GM19467 (cell line): Measurements from ENCODE around the gene SAE1.
A peak's percentile ranks its signal among the peaks of the same experiment; 100 is the strongest.
"Not testable (repeated sequence)": the region's sequence is repeated elsewhere in the genome, so short reads cannot be mapped to it uniquely, and the experiment has no call there.

ENCODE experiments used
- ATAC-seq: cut with Tn5 transposase; IDR thresholded peaks from one replicate; pipeline ENCODE4 v1.9.1; 2021; ENCODE audit warnings: mild to moderate bottlenecking, moderate library complexity; ENCODE audit not compliant: unreplicated experiment

The SAE1 gene

GRCh38 chr19:47130589-47131227 lies at the start of gene SAE1:
TSS of gene SAE1 (plus strand) at chr19:47130835. CDS start at chr19:47130931, 96 bp downstream.
- ATAC-seq, result peak; percentile 73

GRCh38 chr19:47081095-47081494 lies 49.5 kb upstream of the SAE1 start:
- no peak for ATAC-seq

DNA sequence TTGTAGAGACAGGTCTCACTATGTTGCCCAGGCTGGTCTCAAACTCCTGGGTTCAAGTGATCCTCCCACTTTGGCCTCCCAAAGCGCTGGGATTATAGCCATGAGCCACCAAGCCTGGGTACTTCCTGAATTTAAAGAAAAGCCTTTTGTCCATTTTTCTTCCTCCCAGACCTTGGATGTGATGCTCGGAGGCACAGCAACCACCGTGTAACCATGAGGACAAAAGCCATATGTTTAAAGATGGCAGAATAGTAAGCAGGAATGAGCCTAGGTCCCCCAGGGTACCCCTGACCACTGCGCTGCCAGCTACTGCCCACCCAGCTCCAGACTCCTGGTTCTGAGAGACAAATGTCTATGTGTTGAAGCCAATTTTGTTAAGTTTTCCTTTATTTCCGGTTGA lies 48.1 kb upstream of the SAE1 start:
- no peak for ATAC-seq

DNA sequence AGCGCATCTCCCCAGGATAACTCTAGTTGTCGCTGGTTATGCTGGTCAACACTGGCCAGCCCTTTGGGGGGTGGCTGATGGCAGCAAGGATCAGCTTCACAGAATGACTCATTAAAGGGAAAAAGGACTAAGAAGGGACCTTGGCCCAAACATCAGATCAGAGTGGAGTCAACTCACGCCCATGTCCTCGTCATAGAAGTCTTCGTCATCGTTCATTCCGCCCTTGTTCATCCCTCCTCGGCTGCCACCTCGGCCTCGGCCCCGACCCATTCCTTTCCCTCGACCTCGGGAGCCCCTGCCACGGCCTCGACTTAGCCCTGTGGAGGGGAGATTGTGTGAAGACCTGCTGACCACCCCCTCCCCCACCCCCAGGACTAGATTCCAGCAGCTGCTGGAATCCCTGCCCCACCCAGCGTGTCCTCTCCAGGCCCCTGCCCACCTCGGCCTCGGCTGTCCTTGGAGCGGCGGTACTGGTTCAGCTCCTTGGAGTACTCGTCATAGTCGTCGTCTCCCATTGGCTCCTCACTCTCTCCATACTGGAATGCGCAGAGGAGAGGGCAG lies 45.7 kb upstream of the SAE1 start:
- no peak for ATAC-seq

DNA sequence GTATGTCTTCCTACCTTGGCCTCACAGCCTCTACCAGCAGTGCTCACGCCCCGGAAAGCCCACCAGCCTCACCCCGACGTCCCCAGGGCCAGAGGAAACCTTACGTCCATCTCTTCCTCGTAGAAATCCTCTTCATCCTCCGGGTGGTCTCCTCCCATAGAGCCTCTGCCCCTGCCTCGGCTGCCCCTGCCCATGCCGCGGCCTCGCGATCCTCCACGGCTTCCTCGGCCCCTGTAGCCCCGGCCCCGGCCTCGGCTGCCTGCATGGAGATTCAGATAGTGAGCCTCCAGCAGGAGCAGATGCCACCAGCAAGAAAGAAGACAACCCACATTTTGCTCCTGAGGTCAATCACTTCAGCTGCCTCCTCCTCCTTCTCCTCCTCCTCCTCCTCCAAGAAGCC lies 44.4 kb upstream of the SAE1 start:
- ATAC-seq, result no peak

DNA sequence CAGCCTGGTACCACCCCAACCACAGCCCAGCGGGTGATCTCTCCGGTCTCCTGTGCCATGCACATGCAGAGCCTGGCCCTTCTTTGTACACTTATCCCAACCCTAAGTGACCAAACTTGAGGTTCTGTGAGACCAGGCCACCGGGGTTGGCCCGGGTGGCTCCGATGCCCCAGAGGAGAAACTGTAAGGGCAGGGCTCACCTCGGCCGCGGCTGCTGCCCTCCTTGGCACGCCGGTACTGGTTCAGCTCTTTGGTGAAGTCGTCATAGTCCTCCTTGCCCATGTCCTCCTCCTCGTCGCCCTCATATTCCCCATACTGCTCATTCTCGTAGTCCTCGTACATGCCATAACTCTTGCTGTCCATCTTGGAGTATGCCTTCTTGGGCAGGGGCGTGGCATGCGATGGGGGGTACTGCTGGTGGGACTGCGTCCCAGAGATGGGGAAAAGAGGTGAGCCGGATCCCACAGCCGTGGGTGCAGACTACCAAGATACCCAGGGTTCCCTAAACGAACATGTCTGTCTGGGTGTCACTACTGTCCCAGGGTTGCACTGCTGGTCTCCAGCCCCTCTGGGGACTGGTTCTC lies 40.8 kb upstream of the SAE1 start:
- ATAC-seq, result no peak

GRCh38 chr19:47093254-47093653 lies 37.4 kb upstream of the SAE1 start:
- ATAC-seq, result no peak

- no peak for ATAC-seq
These were observed 36.8 kb upstream of the SAE1 start for GRCh38 chr19:47093841-47094240.

DNA sequence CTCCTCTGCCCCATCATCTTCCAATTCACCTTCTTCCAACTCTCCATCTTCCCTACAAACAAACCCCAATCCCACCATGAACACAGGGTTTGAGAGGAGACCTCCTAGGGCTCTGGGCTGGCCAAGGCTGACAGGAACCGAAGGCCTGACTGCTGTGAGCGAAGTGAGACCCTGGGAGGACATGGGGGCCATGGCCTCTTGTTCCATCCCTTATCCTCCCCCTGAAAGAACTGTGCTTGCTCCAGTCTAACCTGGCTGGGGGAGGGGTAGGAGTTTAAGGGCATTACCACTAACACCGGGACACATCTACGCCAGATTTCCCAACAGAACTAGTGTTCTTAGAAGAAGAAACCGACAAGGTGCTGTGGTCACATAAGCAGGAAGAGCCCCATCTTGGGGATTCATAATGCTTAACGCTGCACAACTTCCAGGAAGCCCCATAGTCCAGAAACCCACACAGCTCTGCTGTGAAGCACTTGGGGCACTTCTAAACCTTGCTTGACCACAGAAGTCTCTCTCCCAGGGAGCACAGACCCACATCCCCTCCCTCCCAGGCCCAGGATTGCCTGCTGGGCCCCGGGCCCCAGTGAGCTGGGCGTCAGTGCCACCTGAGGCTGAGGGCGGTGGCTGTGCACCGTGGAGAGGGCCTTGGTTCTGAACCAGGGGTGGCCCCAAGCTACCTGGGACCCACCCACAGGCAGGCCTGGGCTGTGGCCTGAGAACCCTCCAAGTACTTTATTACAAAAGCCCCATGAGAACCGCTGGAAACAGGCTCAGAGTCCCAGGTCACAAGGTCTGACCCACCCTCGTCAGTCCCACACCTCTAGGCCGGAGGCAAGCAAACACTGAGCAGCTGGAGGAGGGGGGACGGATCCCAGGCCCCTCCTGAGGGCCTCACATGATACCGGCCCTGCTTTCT lies 35.8 kb upstream of the SAE1 start:
- no peak for ATAC-seq

GRCh38 chr19:47095476-47096099 lies 35.0 kb upstream of the SAE1 start:
- ATAC-seq, result no peak

GRCh38 chr19:47096100-47096704 lies 34.4 kb upstream of the SAE1 start:
- ATAC-seq, result no peak

DNA sequence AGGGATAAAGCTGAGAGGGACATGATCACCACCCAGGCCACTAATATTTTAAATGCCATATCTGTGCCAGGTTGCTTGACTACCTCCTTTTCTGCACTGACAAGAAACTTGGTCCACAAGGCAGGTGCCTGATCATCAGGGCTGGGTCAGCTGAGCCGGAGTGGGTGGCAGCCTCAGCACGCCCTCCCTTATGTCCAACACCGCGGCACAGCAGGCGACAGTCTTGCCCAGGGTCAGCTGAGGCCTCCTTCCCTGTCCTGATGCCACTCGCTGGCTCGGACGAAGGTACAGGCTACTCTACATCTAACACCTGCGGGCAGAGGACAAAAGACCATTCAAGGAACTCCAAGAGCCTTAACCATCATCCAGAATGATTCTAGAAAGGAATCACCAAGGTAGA lies 33.9 kb upstream of the SAE1 start:
- no peak for ATAC-seq

DNA sequence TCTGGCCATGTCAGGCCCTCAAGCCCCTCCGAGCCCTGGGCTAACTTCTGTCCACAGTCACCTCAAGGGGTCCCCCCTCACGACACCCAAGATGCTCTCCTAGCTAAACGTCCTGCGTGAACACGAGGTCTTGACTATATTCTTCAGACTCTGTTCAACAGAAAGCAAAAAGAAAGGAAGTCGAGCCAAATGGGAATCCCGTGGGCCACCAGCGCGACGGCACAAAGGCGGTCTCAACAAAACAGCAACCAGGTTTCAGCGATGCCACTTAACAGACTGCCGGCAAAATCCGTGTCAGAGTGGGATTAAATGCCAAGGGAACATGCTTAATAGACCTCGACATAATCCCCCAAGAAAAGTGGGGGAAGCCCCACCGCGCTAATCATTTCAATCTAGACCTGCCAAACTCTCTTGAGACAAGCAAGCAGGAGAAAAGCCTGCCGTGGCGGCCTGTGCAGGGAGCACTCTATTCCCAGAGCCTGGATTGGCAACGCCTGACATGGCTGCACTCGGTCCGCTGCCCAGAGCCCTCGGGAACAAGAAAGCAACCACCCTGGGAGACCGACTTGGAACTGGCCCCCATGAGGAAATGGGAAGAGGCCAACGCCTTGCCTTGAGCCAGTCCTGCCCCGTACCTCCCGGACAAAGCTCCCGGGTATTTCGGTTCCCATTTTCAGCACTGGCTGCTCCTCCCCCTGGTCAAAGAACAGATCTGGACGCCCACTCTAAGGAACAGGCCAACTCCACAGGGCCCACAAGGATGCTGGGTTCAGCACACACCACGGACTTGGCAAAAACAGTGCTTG lies 33.0 kb upstream of the SAE1 start:
- ATAC-seq, result no peak

GRCh38 chr19:47098608-47099007 lies 32.0 kb upstream of the SAE1 start:
- no peak for ATAC-seq

GRCh38 chr19:47099576-47100050 lies 31.0 kb upstream of the SAE1 start:
- ATAC-seq, result no peak

GRCh38 chr19:47100290-47100689 lies 30.3 kb upstream of the SAE1 start:
- ATAC-seq, result no peak

DNA sequence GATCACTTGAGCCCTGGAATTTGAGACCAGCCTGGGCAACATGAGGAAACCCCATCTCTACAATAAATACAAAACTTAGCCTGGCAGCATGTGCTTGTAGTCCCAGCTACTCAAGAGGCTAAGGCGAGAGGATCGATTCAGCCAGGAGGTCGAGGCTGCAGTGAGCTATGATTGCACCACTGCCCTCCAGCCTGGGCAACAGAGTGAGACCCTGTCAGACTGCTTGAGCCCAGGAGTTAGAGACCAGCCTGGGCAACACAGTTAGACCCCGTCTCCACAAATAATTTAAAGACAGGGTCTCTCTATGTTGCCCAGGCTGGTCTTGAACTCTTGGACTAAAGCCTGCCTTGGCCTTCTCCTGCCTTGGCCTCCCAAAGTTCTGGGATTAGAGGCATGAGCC lies 29.5 kb upstream of the SAE1 start:
- not testable (repeated sequence) for ATAC-seq

GRCh38 chr19:47102346-47103060 lies 28.1 kb upstream of the SAE1 start:
- no peak for ATAC-seq

DNA sequence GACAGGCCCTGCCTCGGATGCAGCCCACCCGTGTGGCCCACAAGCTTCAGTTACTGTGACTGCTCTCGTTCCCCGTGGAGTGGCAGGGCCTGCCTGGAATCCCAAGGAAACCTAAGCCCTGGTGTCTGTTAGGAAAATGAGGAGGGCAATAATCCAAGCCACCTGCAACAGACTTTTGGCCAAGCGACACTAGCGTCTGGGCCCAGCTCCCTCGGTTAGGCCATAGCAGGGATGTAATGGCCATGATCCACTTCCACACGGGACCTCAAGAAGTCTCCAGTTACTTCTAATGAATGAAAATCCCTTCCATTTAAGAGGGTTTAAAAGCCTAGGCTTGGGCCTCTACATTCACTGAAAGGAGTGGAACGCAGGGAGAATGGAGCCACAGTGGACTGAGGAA lies 26.0 kb upstream of the SAE1 start:
- no peak for ATAC-seq
